Measurements from ENCODE around the gene HAND2. TPM values are rescaled to one million over a fixed set of nuclear protein-coding genes. Genes with fewer than 3 reads are reported as not detected.

The HAND2 gene
- total RNA-seq, 2 experiments from 2014 or later = not detected

DNA sequence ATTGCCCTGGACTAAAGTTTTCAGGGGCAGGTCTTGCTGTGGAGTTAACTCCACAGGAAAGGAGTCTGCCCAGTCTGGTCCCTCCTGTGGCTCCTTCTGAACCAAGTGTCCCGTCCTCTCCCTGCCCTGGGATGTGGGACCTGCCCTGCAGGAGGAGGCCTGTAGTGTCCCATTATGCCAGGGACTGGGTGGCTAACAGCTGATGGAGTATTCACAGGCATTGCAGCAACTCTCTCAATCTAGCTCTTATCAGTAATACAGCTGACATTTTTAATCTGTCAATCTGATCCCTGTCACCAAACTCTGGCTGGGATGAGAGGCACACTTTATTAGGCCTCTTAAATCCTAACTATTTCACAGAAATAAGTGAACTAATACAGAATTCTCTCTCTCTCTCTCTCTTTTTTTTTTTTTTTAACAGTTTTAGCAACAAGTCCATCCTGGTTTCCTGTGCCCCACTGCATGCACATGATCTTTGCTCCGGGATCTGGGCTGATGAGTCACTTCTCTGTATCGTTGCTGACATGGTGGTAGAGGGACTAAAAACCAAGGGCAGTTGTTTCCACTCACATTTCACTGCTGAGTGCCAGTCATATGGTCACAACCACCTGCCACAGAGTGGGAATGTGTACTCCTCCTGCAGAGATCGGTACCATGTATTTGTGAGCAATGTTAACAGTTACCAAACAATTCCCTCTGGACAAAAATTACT, 39.1 kb downstream of the HAND2 start:
- peaks cover 25% of the 10 kb centered on the region for H3K4me1 Mint-ChIP-seq (ENCODE audit: low read depth)
- H3K27ac Mint-ChIP-seq = no peak overlapping the region
- no peak for ATAC-seq
- H3K27me3 Mint-ChIP-seq (ENCODE audit: low read depth) = peaks cover 32% of the 10 kb centered on the region
- H3K4me3 Mint-ChIP-seq = no peak overlapping the region
- no peak for DNase-seq
- CTCF ChIA-PET = interaction anchor here (1.1 to 1.4 kb wide), 2 partner anchors 69 to 75 kb away, joined by 3 to 4 read pairs; no protein-coding TSS in a partner anchor
- no peaks in the 10 kb centered on the region for H3K36me3 Mint-ChIP-seq (ENCODE audit: low read depth)
- POLR2A ChIA-PET = no interaction called here
- H3K9me3 Mint-ChIP-seq (ENCODE audit: insufficient read depth) = no peaks in the 10 kb centered on the region

GRCh38 chr4:173490256-173490655, 39.8 kb downstream of the HAND2 start:
- peaks cover 27% of the 10 kb centered on the region for H3K27me3 Mint-ChIP-seq (ENCODE audit: low read depth)
- no peaks in the 10 kb centered on the region for H3K9me3 Mint-ChIP-seq (ENCODE audit: insufficient read depth)
- ATAC-seq (no peak), DNase-seq (no peak)
- no peak overlapping the region for H3K4me3 Mint-ChIP-seq
- H3K27ac Mint-ChIP-seq = no peak overlapping the region
- CTCF ChIA-PET = interaction anchor here (1.1 kb wide), 1 partner anchor 74 kb away, joined by 3 read pairs; no protein-coding TSS in a partner anchor
- H3K4me1 Mint-ChIP-seq (ENCODE audit: low read depth) = peaks cover 25% of the 10 kb centered on the region
- POLR2A ChIA-PET = no interaction called here
- H3K36me3 Mint-ChIP-seq (ENCODE audit: low read depth) = no peaks in the 10 kb centered on the region

DNA sequence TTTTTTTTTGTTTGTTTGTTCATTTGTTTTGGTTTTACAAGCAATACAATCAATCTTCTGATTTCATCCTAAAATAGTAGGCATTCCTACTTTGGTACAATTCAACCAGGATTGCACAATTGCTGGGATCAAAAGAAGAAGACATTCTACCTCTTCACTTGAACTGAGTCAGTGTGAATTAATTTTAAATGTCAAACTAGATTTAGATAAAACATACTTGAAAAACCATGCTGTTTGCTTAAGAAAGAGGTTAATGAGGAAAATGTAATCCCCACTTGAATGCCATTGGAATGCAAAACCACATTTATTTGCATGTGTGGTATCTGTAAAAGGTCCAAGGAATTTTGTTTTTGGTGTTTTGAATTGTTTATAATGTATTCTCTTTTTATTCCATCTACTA, 40.5 kb downstream of the HAND2 start:
- Mint-ChIP-seq H3K4me1 (ENCODE audit: low read depth) (peaks cover 25% of the 10 kb centered on the region), H3K36me3 (ENCODE audit: low read depth) (no peaks in the 10 kb centered on the region), H3K9me3 (ENCODE audit: insufficient read depth) (no peaks in the 10 kb centered on the region), H3K4me3 (no peak overlapping the region), H3K27me3 (ENCODE audit: low read depth) (peaks cover 24% of the 10 kb centered on the region), H3K27ac (no peak overlapping the region)
- DNase-seq = no peak
- ATAC-seq = no peak
- ChIA-PET CTCF (no interaction called here), POLR2A (no interaction called here)

- Mint-ChIP-seq H3K9me3 (ENCODE audit: insufficient read depth) (no peaks in the 10 kb centered on the region), H3K4me3 (no peak overlapping the region), H3K36me3 (ENCODE audit: low read depth) (no peaks in the 10 kb centered on the region), H3K4me1 (ENCODE audit: low read depth) (peaks cover 17% of the 10 kb centered on the region), H3K27me3 (ENCODE audit: low read depth) (peaks cover 19% of the 10 kb centered on the region), H3K27ac (no peak overlapping the region)
- DNase-seq (no peak), ATAC-seq (no peak)
- POLR2A ChIA-PET = no interaction called here
- CTCF ChIA-PET = interaction anchor here (1.1 kb wide), 1 partner anchor 68 kb away, joined by 5 read pairs; no protein-coding TSS in a partner anchor
Measured at GRCh38 chr4:173488656-173489055, 41.4 kb downstream of the HAND2 start.

DNA sequence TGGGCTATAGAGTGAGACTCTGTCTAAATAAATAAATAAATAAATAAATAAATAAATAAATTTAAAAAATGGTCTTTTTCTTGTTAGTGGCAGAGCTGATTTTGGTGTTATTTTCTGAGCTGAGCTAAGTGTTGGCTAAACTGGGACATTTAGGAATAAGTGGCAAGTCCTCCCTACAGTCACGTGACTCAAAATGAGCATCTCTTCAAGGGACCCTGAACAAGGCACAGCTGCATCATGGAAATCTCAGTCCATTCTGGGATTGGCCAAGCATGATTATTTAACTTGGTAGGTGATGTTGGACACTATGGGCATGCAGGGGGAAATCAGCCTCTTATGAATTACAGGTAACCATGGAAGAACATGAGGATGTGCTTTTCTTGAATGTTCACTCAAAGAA, 42.0 kb downstream of the HAND2 start:
- peaks cover 17% of the 10 kb centered on the region for H3K27me3 Mint-ChIP-seq (ENCODE audit: low read depth)
- no peaks in the 10 kb centered on the region for H3K36me3 Mint-ChIP-seq (ENCODE audit: low read depth)
- DNase-seq (no peak), ATAC-seq (no peak)
- H3K4me3 Mint-ChIP-seq = no peak overlapping the region
- ChIA-PET POLR2A (no interaction called here), CTCF (interaction anchor here (1.1 kb wide), 1 partner anchor 67 kb away, joined by 5 read pairs; no protein-coding TSS in a partner anchor)
- H3K4me1 Mint-ChIP-seq (ENCODE audit: low read depth) = peaks cover 14% of the 10 kb centered on the region
- H3K9me3 Mint-ChIP-seq (ENCODE audit: insufficient read depth) = no peaks in the 10 kb centered on the region
- H3K27ac Mint-ChIP-seq = no peak overlapping the region

- H3K4me1 Mint-ChIP-seq (ENCODE audit: low read depth) = peaks cover 6% of the 10 kb centered on the region
- peaks cover 12% of the 10 kb centered on the region for H3K27me3 Mint-ChIP-seq (ENCODE audit: low read depth)
- no peak overlapping the region for H3K27ac Mint-ChIP-seq
- ChIA-PET CTCF (no interaction called here), POLR2A (no interaction called here)
- DNase-seq (no peak), ATAC-seq (no peak)
- H3K9me3 Mint-ChIP-seq (ENCODE audit: insufficient read depth) = no peaks in the 10 kb centered on the region
- no peaks in the 10 kb centered on the region for H3K36me3 Mint-ChIP-seq (ENCODE audit: low read depth)
- H3K4me3 Mint-ChIP-seq = no peak overlapping the region
Measured at GRCh38 chr4:173486714-173487392, 43.2 kb downstream of the HAND2 start.

DNA sequence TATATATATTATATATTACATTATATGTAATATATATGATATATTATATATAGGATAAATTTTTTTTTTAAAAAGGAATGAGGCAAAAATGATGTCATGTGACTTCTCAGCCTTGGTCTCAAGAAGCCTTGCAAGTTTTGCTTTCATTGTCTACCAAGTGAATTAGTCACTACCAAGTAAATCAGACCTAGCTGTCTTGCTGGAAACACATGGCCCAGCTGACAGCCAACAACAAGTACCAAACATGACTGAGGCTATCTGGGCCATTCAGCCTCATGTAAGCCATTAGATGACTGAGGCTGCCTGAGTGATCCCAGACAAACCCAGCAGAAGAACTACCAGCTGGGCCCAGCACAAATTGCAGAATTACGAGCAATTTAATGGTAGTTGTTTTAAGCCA, 44.9 kb downstream of the HAND2 start:
- no peaks in the 10 kb centered on the region for H3K9me3 Mint-ChIP-seq (ENCODE audit: insufficient read depth)
- no peak overlapping the region for H3K27ac Mint-ChIP-seq
- ATAC-seq (no peak), DNase-seq (peak; percentile 35)
- CTCF ChIA-PET = no interaction called here
- H3K27me3 Mint-ChIP-seq (ENCODE audit: low read depth) = peaks cover 12% of the 10 kb centered on the region
- POLR2A ChIA-PET = no interaction called here
- no peak overlapping the region for H3K4me3 Mint-ChIP-seq
- no peaks in the 10 kb centered on the region for H3K4me1 Mint-ChIP-seq (ENCODE audit: low read depth)
- no peaks in the 10 kb centered on the region for H3K36me3 Mint-ChIP-seq (ENCODE audit: low read depth)

DNA sequence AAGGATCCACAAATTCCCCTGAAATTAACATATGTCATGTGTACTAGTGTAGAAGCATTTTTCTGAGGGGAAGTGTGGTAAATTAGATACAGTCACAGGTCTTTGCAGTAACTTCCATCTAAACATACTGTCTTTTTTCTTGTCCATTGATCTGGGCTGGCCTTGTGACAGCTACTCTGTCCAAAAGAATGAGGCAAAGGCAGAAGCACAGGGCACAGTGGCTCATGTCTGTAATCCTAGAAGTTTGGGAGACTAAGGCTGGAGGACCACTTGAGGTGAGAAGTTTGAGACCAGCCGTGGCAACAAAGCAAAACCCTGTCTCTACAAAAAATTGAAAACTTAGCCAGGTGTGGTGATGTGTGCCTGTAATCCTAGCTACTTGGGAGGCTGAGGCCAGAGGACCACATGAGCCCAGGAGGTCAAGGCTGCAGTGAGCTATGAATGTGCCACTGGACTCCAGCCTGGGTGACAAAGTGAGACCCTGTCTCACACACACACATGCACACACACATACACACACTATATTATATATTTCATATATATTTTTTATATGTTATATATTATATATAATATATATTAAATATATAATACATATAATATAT, 47.6 kb downstream of the HAND2 start:
- ChIA-PET CTCF (no interaction called here), POLR2A (no interaction called here)
- Mint-ChIP-seq H3K9me3 (ENCODE audit: insufficient read depth) (no peaks in the 10 kb centered on the region), H3K4me1 (ENCODE audit: low read depth) (no peaks in the 10 kb centered on the region), H3K27me3 (ENCODE audit: low read depth) (peaks cover 5% of the 10 kb centered on the region), H3K27ac (no peak overlapping the region), H3K4me3 (no peak overlapping the region), H3K36me3 (ENCODE audit: low read depth) (no peaks in the 10 kb centered on the region)
- ATAC-seq = peak; percentile 30
- DNase-seq = no peak

- Mint-ChIP-seq H3K4me3 (no peak overlapping the region), H3K4me1 (ENCODE audit: low read depth) (no peaks in the 10 kb centered on the region), H3K36me3 (ENCODE audit: low read depth) (no peaks in the 10 kb centered on the region), H3K27ac (no peak overlapping the region), H3K9me3 (ENCODE audit: insufficient read depth) (no peaks in the 10 kb centered on the region), H3K27me3 (ENCODE audit: low read depth) (peaks cover 2% of the 10 kb centered on the region)
- ChIA-PET CTCF (no interaction called here), POLR2A (interaction anchor here (1.2 kb wide), 1 partner anchor 76 kb away, joined by 4 read pairs; no protein-coding TSS in a partner anchor)
- ATAC-seq (no peak), DNase-seq (no peak)
Measured at GRCh38 chr4:173478913-173479283, 51.1 kb downstream of the HAND2 start.

DNA sequence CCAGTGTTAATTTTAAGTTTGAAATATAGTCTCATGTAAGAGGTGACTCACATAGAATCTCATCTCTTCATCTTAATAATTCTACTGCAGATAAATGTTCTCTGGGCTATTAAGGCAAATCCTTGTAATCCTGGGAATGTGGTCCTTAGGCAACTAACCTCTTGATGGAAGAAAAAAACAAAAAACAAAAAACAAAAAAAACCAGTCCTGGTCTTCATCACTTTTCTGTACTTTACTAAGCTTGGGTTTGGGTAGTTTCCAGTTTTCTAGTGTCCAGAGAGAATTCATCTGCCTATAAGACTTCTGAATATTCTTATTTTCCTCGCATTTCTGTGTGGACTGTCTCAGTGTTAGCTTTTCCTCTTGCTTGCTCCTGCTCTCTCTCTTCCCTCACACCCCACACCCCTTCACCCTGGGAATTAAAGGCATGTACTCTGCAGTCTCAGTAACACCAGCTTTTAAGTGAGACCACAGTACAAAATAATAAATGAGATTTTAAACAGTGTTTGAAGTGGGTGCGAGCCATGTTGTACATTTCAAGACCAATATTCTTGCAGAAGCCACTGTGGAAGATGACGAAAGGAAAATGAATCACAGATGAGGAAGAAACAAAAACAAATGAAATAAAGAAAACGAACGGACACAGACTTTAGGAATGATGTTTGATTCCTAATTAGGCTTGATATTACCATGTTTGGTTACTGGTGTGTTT, 51.7 kb downstream of the HAND2 start:
- Mint-ChIP-seq H3K4me1 (ENCODE audit: low read depth) (no peaks in the 10 kb centered on the region), H3K4me3 (no peak overlapping the region), H3K27me3 (ENCODE audit: low read depth) (peaks cover 2% of the 10 kb centered on the region), H3K9me3 (ENCODE audit: insufficient read depth) (no peaks in the 10 kb centered on the region), H3K27ac (no peak overlapping the region), H3K36me3 (ENCODE audit: low read depth) (no peaks in the 10 kb centered on the region)
- ATAC-seq (no peak), DNase-seq (no peak)
- ChIA-PET CTCF (interaction anchor here (1.2 kb wide), 1 partner anchor 58 kb away, joined by 5 read pairs; no protein-coding TSS in a partner anchor), POLR2A (interaction anchor here (1.2 kb wide), 1 partner anchor 75 kb away, joined by 4 read pairs; no protein-coding TSS in a partner anchor)

GRCh38 chr4:173477016-173477415, 53.0 kb downstream of the HAND2 start:
- POLR2A ChIA-PET = no interaction called here

More at GRCh38 chr4:173477016-173477415, 53.0 kb downstream of the HAND2 start:
- Mint-ChIP-seq H3K27me3 (ENCODE audit: low read depth) (peaks cover 2% of the 10 kb centered on the region), H3K9me3 (ENCODE audit: insufficient read depth) (no peaks in the 10 kb centered on the region), H3K4me1 (ENCODE audit: low read depth) (no peaks in the 10 kb centered on the region), H3K27ac (no peak overlapping the region), H3K36me3 (ENCODE audit: low read depth) (no peaks in the 10 kb centered on the region), H3K4me3 (no peak overlapping the region)
- CTCF ChIA-PET = interaction anchor here (1.2 kb wide), 1 partner anchor 56 kb away, joined by 5 read pairs; no protein-coding TSS in a partner anchor
- DNase-seq = no peak
- ATAC-seq = no peak
